ENCODE measurements around the gene NOXA1.

DNA sequence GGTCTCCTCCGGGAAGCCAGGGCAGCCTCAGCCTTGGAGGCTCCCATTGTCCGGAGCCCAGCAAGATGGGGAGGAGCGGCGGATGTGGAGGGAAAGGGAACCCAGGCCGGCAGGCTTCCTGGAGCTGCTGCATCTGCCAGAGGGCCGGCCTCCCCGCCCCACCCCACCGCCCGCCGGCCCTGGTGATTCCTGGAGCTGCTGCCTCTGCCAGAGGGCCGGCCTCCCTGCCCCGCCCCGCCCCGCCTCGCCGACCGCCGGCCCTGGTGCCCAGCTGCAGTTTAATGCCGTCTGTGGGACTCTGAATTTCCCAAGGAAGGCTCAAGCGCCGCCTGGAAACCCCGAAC lies 31.8 kb upstream of the NOXA1 start:
- TF ChIP-seq, protein P1, sequence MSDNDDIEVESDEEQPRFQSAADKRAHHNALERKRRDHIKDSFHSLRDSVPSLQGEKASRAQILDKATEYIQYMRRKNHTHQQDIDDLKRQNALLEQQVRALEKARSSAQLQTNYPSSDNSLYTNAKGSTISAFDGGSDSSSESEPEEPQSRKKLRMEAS (CRISPR knock-in tag; IDR thresholded peaks at IDR 0.05): no peak
- TF ChIP-seq, protein P2, sequence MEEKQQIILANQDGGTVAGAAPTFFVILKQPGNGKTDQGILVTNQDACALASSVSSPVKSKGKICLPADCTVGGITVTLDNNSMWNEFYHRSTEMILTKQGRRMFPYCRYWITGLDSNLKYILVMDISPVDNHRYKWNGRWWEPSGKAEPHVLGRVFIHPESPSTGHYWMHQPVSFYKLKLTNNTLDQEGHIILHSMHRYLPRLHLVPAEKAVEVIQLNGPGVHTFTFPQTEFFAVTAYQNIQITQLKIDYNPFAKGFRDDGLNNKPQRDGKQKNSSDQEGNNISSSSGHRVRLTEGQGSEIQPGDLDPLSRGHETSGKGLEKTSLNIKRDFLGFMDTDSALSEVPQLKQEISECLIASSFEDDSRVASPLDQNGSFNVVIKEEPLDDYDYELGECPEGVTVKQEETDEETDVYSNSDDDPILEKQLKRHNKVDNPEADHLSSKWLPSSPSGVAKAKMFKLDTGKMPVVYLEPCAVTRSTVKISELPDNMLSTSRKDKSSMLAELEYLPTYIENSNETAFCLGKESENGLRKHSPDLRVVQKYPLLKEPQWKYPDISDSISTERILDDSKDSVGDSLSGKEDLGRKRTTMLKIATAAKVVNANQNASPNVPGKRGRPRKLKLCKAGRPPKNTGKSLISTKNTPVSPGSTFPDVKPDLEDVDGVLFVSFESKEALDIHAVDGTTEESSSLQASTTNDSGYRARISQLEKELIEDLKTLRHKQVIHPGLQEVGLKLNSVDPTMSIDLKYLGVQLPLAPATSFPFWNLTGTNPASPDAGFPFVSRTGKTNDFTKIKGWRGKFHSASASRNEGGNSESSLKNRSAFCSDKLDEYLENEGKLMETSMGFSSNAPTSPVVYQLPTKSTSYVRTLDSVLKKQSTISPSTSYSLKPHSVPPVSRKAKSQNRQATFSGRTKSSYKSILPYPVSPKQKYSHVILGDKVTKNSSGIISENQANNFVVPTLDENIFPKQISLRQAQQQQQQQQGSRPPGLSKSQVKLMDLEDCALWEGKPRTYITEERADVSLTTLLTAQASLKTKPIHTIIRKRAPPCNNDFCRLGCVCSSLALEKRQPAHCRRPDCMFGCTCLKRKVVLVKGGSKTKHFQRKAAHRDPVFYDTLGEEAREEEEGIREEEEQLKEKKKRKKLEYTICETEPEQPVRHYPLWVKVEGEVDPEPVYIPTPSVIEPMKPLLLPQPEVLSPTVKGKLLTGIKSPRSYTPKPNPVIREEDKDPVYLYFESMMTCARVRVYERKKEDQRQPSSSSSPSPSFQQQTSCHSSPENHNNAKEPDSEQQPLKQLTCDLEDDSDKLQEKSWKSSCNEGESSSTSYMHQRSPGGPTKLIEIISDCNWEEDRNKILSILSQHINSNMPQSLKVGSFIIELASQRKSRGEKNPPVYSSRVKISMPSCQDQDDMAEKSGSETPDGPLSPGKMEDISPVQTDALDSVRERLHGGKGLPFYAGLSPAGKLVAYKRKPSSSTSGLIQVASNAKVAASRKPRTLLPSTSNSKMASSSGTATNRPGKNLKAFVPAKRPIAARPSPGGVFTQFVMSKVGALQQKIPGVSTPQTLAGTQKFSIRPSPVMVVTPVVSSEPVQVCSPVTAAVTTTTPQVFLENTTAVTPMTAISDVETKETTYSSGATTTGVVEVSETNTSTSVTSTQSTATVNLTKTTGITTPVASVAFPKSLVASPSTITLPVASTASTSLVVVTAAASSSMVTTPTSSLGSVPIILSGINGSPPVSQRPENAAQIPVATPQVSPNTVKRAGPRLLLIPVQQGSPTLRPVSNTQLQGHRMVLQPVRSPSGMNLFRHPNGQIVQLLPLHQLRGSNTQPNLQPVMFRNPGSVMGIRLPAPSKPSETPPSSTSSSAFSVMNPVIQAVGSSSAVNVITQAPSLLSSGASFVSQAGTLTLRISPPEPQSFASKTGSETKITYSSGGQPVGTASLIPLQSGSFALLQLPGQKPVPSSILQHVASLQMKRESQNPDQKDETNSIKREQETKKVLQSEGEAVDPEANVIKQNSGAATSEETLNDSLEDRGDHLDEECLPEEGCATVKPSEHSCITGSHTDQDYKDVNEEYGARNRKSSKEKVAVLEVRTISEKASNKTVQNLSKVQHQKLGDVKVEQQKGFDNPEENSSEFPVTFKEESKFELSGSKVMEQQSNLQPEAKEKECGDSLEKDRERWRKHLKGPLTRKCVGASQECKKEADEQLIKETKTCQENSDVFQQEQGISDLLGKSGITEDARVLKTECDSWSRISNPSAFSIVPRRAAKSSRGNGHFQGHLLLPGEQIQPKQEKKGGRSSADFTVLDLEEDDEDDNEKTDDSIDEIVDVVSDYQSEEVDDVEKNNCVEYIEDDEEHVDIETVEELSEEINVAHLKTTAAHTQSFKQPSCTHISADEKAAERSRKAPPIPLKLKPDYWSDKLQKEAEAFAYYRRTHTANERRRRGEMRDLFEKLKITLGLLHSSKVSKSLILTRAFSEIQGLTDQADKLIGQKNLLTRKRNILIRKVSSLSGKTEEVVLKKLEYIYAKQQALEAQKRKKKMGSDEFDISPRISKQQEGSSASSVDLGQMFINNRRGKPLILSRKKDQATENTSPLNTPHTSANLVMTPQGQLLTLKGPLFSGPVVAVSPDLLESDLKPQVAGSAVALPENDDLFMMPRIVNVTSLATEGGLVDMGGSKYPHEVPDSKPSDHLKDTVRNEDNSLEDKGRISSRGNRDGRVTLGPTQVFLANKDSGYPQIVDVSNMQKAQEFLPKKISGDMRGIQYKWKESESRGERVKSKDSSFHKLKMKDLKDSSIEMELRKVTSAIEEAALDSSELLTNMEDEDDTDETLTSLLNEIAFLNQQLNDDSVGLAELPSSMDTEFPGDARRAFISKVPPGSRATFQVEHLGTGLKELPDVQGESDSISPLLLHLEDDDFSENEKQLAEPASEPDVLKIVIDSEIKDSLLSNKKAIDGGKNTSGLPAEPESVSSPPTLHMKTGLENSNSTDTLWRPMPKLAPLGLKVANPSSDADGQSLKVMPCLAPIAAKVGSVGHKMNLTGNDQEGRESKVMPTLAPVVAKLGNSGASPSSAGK (IDR thresholded peaks at IDR 0.05): no peak
- TF ChIP-seq CUX1 (CRISPR knock-in tag; IDR thresholded peaks at IDR 0.05) (no peak), MCM7 (IDR thresholded peaks at IDR 0.05) (no peak), JUND (IDR thresholded peaks at IDR 0.05; ENCODE audit: borderline replicate concordance, low read depth, low read length) (no peak), JUND (tag; IDR thresholded peaks at IDR 0.05; ENCODE audit: borderline replicate concordance, low read depth, low read length) (no peak), YBX1 (IDR thresholded peaks at IDR 0.05) (no peak)
- TF ChIP-seq, protein P3, sequence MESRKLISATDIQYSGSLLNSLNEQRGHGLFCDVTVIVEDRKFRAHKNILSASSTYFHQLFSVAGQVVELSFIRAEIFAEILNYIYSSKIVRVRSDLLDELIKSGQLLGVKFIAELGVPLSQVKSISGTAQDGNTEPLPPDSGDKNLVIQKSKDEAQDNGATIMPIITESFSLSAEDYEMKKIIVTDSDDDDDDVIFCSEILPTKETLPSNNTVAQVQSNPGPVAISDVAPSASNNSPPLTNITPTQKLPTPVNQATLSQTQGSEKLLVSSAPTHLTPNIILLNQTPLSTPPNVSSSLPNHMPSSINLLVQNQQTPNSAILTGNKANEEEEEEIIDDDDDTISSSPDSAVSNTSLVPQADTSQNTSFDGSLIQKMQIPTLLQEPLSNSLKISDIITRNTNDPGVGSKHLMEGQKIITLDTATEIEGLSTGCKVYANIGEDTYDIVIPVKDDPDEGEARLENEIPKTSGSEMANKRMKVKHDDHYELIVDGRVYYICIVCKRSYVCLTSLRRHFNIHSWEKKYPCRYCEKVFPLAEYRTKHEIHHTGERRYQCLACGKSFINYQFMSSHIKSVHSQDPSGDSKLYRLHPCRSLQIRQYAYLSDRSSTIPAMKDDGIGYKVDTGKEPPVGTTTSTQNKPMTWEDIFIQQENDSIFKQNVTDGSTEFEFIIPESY (CRISPR knock-in tag; IDR thresholded peaks at IDR 0.05): no peak
